Activated CD4-positive, alpha-beta T cell treated with anti-CD3 and anti-CD28 coated beads, Interleukin-2, Interleukin-4, amounts not matched to agents 100 ng/mL and 50 ng/mL, durations not matched to agents 16 hours and 8 hours (primary cell): ENCODE data around the gene ATXN7L1.
A peak's percentile ranks its signal among the peaks of the same experiment; 100 is the strongest.
"Not testable (repeated sequence)": the region's sequence is repeated elsewhere in the genome, so short reads cannot be mapped to it uniquely, and the experiment has no call there.

ENCODE experiments used
- DNase-seq: peaks from one replicate; pipeline ENCODE4 v3.0.0-alpha.2; 2020; ENCODE audit warnings: low spot score

Gene ATXN7L1

DNA sequence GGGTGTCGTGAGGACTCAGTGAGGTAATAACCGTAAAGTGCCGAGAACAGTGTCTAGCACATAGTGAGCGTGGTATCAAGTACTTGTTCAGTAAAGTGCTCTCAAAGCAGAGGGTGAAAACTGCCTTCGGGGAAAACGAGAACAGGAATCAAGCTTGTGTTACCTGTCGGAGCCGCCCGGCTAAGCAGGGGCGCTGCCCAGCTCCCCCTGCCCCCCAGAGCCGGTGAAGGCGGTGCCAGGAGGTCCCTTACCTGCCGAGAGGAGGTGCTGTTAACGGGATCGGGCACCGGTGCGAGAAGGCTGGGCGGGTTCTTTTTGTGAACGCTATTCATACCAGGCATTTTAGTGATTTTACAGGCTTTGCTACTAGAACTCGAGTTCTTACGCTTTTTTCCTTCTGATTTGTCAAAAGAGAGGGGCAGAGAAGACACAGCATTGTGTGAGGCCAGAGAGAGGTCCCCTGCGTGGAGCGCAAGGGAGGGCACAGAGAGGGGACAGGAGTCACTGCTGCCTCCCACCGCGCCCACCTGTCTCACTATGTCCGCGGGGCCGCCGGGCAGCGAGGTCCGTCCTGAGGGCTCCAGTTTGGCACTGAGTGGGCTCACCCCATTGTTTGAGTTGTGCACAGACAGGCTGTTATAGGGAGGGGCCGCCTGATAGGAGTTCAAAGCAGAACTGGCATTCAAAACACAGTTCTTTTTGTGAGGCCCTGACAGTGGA lies 262.6 kb downstream of the ATXN7L1 start:
- DNase-seq = no peak

DNA sequence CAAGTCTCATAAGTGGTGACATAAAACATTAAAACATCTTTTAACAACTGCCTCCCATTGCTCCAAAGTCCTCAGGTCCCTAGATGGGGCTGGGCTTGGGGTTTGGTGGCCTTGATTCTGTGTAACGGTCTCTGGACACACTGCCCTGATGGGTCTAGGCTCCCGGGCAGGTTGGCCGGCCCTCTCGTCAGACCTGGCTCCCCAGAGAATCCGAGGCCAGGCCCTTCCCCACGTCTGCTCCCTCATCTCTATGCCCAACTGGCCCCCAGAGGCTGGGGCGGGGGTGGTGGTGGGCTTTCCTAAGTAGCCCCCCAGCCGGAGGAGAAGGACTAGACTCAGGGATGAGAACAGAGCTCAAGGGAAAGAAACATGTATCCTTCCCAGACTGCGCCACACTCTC lies 263.6 kb downstream of the ATXN7L1 start:
- DNase-seq = no peak

DNA sequence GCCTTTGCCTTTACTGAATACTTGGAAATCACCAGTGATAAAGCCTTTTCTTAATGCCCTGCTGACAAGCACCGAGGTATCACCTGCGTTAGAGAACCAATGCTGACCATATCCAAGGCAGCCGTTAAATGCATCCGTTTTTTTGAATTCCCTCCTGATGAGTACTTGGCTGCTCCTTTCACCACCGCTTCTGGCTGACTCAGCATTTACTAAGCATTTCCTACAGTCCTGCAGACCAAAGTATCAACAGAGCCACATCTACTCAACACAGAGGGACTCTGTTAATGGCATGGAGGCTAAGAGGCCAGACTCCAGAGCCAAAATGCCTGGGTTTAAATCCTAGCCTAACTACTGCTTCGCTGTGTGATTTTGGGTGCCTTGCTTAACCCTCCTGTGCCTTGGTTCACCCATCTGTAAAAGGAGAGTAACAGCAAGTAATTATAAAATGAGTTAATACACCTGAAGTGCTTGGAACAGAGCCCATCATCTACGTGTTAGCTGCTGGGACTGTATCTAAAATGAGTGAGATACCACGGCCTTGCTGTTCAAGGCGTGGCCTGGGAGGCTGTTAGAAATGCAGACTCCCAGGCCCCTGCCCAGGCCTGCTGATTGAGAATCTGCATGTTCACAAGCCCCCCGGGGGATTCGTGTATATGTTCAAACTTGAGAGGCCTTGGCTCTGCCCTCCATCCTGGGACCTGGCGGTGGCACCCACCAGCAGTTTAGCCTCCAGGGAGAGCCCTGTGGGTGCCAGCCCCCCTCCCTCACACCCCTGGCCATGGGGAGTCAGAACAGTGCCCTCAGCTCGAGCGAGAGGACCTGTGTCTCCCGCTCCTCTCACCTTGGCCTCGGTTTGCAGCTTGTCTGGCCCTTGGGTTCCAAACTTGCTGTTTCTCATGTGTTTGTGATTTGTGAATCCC lies 264.3 kb downstream of the ATXN7L1 start:
- DNase-seq = no peak

DNA sequence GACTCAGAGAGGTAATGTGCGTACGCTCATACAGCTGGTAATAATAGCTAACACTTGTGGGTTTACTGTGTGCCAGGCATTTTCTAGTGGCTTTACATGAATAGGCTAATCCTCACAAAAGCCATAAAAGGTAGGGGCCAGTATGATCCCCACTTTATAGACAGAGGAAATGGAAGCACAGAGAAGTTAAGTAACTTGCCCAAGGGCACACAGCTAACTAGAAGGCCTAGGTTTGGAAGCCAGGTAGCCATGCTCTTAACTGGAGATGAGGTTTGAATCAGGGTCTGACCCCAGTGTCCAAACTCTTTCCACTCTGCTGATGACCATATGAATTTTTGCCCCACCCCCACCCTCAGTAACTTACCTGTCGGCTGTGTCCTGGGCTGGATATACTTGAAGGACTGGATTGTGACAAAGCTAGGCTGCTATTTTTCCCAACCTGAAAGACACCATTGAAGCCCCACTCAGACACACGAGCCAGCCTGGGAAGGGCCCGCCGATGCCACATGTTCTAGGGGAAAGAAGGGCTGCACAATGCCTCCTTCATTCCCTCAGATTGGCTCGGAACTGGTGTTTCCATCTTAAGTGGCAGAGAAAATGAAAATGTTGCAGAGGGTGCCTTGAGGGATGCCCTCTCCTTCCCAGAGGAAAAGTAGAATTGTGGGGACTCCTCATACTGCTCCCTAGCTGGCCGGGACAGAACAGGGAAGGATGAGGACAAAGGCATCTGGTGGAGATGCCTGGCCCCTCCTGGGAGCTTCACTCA lies 266.1 kb downstream of the ATXN7L1 start:
- DNase-seq = no peak

DNA sequence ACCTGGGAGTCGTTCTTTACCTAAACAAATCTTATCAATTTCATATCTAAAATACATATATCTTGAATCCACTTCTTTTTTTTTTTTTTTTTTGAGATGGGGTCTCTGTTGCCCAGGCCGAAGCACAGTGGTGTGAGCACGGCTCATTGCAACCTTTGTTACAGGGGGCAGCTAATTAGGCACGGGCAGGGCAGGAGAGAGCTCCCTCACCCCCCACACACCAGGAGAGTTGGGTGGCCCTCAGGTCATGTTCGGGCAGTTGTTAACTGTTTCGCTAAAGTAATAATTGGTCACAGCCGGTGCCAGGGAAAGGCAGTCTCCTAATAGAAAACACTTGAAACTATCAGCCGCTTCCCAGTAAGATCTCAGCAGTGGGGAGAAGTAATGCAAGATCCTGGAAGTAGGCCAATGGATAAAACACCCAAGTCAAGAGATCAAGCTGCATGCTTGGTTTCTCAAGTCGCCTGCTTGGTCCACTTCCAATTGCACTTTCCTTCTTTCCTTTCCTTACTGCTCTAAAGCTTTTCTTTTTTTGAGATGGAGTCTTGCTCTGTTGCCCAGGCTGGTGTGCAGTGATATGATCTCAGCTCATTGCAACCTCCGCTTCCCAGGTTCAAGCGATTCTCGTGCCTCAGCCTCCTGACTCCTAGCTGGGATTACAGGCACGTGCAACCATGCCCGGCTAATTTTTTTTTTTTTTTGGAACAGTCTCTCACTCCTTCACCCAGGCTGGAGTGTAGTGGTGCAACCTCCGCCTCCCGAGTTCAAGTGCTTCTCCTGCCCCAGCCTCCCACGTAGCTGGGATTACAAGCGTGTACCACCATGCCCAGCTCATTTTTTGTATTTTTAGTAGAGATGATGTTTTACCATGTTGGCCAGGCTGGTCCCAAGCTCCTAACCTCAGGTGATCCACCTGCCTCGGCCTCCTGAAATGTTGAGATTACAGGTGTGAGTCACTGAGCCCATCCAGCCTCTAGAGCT lies 273.8 kb downstream of the ATXN7L1 start:
- DNase-seq = no peak

DNA sequence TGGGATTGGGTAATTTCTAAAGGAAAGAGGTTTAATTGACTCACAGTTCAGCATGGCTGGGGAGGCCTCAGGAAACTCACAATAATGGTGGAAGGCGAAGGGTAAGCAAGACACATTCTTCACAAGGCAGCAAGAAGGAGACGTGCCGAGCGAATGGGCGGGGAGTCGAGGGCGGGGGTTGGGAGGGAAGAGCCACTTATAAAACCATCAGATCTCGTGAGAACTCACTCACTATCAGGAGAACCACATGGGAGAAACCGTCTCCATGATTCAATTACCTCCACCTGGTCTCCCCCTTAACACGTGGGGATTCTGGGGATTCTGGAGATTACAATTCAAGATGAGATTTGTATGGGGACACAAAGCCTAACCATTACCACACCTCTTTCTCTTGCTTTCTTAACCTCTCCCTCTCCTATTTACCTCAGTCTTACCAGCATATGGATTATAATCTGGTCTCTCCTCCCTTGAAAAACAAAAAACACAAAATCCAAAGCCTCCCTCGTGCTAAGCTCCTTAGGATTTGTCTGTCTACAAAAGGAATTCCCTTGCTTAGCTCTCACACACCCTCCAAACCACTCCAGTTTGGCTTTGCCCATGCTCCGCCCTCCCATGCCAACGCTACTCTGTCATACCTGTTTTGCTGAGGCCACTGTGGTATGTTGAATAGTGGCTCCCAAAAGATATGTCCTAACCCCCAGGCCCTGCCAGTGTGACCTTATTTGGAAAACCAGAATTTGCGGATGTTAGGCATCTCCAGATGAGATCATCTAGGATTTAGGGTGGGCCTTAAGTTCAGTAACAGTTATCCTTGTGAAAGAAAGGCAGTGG lies 275.5 kb downstream of the ATXN7L1 start:
- no peak for DNase-seq

DNA sequence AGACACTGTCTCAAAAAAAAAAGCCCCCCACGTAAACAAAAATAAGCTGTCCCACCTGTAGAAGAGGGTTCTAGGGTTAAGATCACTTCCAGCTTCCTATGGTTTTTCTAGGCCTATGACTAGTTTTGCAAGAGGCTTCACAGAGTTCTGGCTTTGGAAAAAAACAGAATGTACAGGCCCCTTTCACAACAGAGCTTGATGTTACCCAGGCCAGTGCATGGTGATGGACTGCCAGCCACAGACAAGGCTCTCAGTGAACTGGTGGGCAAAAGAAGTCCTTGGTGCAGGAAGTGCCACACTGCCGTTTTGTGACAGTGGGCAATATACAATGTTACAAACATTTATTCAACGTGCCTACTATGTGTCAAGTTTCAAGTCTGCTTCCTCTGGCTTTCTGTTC lies 276.8 kb downstream of the ATXN7L1 start:
- DNase-seq = no peak

DNA sequence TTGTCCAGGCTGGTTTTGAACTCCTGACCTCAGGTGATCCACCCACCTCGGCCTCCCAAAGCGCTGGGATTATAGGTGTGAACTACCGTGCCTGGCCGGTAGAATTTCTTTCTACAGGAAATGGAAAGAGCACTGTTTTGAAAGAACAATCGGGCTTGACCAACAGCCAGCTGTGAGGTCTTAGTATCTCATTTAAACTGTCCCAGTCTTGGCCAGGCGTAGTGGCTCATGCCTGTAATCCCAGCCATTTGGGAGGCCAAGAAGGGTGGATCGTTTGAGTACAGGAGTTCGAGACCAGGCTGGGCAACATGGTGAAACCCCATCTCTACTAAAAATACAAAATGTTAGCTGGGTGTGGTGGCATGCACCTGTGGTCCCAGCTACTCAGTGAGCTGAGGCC lies 277.3 kb downstream of the ATXN7L1 start:
- DNase-seq = not testable (repeated sequence)

DNA sequence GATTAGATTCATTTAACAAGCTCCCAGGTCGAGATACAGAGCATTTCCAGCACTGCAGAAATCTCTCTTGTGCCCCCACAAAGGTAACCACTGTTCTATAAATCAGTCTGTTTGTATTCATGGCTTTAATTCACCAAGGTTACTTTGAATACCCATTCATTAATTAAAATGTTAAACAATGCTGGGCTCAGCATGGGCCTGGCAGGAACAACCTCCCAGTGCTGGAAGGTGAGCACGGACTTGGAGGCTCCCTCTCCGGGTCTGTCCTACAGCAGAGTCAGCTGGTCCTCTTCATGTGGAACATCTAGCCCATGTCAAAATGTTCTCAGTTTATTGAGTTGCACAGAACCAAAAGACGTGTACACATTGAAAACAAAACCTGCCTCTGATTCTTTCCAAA lies 279.5 kb downstream of the ATXN7L1 start:
- no peak for DNase-seq

DNA sequence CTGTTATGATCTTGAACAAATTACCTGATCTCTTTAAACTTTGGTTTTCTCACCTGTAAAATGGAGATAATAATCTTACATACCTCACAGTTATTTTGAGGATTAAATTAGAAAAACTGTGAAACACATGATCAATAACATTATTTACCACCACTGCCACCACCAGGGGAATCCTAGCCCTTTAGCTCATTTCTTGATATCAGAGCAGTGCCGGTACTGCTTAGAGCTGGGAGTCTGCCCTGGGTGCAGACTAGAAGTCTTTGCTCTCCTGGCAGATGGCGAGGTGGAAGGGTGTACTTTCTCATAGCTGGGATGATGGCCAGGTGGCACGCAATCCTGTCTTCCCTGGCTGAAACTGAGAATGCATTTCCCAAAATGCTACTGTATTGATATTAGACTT lies 282.4 kb downstream of the ATXN7L1 start:
- no peak for DNase-seq

DNA sequence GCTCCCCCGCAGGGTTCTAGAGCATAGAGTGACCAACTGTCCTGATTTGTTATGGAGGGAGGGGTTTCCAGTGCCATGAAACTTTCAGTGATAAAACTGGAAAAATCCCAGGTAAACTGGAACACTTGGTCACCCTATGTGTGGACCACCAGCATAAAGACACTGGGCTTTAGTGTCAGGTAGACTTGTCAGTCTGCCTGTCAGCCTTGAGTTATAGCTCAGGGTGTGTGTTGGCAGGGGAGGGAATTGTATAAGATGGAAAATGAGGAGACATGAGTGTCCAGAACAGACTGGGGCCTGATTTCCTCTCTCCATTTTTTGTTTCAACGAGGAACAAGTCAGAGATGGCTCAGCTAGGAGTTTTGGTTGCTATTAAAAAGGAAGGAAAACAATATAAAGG lies 284.9 kb downstream of the ATXN7L1 start:
- DNase-seq = no peak

DNA sequence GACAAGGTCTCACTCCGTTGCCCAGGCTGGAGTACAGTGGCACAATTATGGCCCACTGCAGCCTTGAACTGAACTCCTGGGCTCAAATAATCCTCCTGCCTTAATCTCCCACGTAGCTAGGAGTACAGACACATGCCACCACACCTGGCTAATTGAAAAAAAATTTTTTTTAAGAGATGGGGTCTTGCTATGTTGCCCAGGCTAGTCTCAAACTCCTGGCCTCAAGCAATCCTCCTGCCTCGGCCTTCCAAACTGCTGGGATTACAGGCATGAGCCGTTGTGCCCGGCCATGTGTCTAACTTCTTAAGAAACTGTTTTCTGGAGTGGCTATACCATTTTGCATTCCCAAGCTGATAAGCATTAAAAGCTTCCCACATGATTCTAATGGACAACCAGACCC lies 285.6 kb downstream of the ATXN7L1 start:
- no peak for DNase-seq

DNA sequence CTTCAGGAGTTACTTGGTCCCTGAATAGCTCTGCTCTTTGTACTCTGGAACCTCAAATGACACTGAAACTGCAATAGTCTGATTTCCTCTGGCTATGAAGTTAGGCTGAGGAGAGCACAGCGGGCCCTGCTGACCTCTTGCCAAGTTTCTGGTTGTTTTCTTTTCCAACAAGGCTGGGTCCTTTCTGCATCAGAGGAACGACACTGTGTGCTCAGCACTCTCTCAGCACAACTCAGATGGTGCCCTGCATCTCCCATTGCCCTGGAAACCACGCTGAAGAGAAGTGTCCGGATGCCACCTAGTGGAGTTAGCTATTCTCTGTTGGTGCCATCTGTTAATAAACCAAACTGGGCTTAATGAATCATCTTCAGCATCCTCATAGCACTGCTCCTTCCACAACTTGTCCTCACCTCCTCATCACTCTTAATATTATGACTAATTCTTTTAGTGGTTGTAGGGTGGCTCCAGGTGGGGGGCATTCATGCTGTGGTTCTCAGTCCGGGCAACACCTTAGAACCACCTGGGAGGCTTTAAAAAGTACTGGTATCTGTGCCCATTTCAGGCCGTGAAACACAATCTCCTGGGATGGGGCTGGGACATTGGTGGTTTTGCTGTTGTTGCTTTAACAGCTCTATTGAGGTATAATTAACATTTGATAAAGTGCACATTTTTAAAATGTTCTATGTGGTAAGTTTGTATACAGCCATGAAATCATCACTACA lies 286.9 kb downstream of the ATXN7L1 start:
- peak; percentile 73 for DNase-seq

DNA sequence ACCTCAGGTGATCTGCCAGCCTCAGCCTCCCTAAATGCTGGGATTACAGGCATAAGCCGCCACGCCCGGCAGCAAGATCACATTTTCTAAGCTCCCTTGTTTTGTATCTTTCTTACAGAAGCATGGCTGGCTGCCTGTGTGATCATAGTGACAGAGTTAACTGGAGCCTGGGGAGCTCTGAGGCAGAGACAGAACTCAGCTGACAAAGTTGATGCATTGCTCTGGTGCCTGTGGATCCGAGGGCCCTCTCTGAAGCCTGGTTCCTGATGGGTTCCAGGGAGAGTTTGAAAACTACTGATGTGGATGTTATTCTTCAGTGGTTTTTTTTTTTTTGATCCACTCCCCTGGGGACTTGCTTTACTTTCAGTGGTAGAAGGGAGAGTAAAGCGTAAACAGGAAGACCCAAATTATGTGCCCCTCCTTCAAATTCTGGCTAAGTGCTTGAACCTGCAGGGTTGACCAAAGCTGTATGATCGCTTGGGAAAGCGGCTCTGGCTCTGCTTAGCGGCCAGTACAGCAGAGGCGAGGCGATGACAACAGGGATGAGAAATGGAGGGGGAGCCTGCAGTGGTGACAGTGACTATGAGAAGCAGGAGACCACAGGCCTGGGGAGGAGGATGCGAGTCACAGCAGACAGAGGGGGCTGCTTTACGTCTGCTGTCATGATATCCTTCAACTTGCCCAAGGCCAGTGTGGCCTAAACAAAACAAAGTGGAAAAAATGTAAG lies 288.3 kb downstream of the ATXN7L1 start:
- DNase-seq = no peak

DNA sequence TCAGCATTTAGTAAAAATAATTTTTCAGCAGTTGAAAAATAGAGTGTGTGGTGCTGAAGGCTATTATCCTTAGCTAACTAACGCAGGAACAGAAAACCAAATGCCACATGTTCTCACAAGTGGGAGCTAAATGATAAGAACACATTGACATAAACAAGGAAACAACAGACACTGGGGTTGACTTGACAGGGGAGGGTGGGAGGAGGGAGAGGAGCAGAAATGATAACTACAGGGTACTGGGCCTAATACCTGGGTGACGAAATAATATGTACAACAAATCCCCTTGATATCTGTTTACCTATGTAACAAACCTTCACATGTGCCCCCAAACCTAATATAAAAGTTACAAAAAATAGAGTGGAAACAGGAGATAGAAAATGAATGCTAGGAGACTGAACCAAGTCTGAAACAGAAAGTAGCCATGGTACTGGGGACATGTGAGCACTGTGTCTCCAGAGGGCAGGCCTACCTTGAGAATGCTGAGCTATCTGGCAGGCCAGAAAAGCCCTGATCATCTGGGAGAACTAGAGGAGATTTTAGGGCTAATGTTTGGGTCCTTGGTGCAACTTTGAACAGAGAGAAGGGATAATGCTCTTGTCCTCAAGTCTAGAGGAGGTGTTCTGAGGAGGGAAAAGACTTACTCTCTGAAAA lies 290.4 kb downstream of the ATXN7L1 start:
- DNase-seq = no peak

DNA sequence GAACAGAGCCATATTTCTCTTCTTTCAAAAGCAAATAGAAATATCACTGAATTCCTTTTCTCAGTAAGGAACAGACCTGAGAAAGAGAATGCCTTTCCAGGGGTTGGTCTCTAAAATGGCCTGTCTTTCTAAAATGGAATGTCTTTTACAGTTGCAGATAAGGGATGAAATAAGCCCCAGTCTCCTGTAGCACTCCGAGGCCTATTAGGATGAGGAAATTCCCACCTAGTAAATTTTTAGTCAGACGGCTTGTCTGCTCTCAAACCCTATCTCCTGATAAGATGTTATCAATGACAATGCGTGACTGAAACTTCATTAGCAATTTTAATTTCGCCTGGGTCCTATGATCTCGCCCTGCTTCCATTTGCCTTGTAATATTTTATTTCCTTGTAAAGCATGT lies 292.2 kb downstream of the ATXN7L1 start:
- DNase-seq = no peak

DNA sequence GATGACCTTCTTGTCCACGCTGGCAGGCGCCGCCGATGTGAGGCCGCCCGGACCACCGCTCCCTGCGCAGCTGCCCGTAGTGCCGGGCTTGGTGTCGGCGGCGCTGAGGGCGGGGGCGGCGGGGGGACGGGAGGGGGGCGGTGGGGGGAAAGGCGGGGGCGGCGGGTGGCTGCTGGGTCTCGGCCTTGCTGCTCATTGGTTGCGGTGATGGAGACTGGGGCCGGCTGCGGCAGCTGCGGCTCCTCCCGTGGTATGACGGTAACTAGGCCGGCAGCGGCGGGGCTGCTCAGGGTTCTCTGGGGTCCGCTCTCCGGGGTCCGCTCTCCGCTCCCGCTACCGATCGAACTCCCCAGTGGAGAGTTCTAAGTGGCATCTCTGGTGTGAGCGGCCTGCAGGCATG lies 293.3 kb downstream of the ATXN7L1 start:
- no peak for DNase-seq

DNA sequence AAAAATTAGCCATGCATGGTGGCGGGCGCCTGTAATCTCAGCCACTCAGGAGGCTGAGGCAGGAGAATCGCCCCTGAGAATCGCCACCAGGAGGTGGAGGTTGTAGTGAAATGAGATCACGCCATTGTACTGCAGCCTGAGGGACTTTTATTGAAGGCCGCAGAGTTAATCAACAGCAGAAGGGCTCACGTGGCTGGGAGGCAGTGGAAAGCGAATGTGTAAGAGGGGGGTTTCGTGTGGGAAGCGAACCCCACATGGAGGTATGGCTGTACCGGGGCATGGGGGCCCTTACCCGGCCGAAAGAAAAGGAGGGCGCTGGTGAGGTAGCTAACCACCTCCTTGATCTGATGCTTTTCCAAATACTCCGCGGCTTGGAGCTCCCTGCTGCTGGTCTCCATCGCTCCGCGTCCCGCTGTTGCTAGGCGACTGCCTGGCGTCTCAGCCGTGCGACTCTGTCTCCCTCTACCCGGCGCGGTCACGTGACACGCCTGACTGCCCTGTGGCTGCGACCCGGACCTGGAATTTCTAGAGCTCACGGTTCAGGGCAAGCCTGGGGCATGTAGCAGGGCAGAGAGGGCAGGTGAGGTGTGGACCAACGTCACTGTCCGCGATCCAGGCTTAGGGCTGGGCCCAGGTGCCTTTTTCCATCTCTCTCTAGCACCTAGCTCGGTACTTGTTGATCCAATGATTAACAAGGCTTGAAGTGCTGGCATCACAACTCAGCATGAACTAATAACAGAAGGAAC lies 295.2 kb downstream of the ATXN7L1 start, which contains the start of gene EFCAB10:
EFCAB10 (minus strand) TSS at position 428 of the 746 bp plus-strand sequence; CDS start at position 398, 30 bp downstream.
- DNase-seq = peak; percentile 63
